ENCODE data around the gene FAM107B. TPM values are rescaled to one million over a fixed set of nuclear protein-coding genes. Genes with fewer than 3 reads are reported as not detected.

The FAM107B gene
- total RNA-seq, 1 donor = 17.7 TPM

- TF ChIP-seq CTCF (IDR thresholded peaks at IDR 0.05; ENCODE audit: insufficient read depth, low read depth, low read length) = no peak
- DNase-seq (ENCODE audit: low read depth) = no peak
Observed at GRCh38 chr10:14625765-14626525, 148.8 kb downstream of the FAM107B start.

GRCh38 chr10:14625192-14625631, 149.5 kb downstream of the FAM107B start:
- H3K4me3 ChIP-seq (ENCODE audit: low read depth, low read length) = no peak overlapping the region
- no peak for TF ChIP-seq CTCF (IDR thresholded peaks at IDR 0.05; ENCODE audit: insufficient read depth, low read depth, low read length)
- DNase-seq (ENCODE audit: low read depth) = no peak

More at GRCh38 chr10:14625765-14626525, 148.8 kb downstream of the FAM107B start:
- H3K4me3 ChIP-seq (ENCODE audit: low read depth, low read length) = no peak overlapping the region

- DNase-seq (ENCODE audit: low read depth) = no peak
- no peak overlapping the region for H3K4me3 ChIP-seq (ENCODE audit: low read depth, low read length)
- no peak for TF ChIP-seq CTCF (IDR thresholded peaks at IDR 0.05; ENCODE audit: insufficient read depth, low read depth, low read length)
Observed at GRCh38 chr10:14624600-14624999, 150.1 kb downstream of the FAM107B start.

- DNase-seq (ENCODE audit: low read depth) = no peak
- H3K4me3 ChIP-seq (ENCODE audit: low read depth, low read length) = no peak overlapping the region
- TF ChIP-seq CTCF (IDR thresholded peaks at IDR 0.05; ENCODE audit: insufficient read depth, low read depth, low read length) = no peak
Observed at GRCh38 chr10:14623931-14624330, 150.8 kb downstream of the FAM107B start.

GRCh38 chr10:14621037-14621436, 153.7 kb downstream of the FAM107B start:
- H3K4me3 ChIP-seq (ENCODE audit: low read depth, low read length) = no peak overlapping the region
- peak; percentile 46 for DNase-seq (ENCODE audit: low read depth)
- no peak for TF ChIP-seq CTCF (IDR thresholded peaks at IDR 0.05; ENCODE audit: insufficient read depth, low read depth, low read length)

GRCh38 chr10:14618674-14619073, 156.0 kb downstream of the FAM107B start:
- DNase-seq (ENCODE audit: low read depth) = no peak
- TF ChIP-seq CTCF (IDR thresholded peaks at IDR 0.05; ENCODE audit: insufficient read depth, low read depth, low read length) = no peak
- H3K4me3 ChIP-seq (ENCODE audit: low read depth, low read length) = no peak overlapping the region
